ENCODE measurements around the gene EHMT1. TPM values are rescaled to one million over a fixed set of nuclear protein-coding genes. Genes with fewer than 3 reads are reported as not detected.

Gene EHMT1
- polyA plus RNA-seq, 3 donors, result 10.1 to 46.5 (median 15.0) TPM

GRCh38 chr9:137802521-137803243, 183.9 kb downstream of the EHMT1 start:
- Histone ChIP-seq H3K4me3 (replicated peaks in 1 of 3; ENCODE audit: low read depth in 2 of 3, low read length in 3 of 3) (no peak overlapping the region), H3K27me3 (ENCODE audit: control insufficient read depth in 2 of 2, insufficient read depth in 2 of 2, low read length in 2 of 2) (no peaks in the 10 kb centered on the region), H3K4me2 (replicated peaks; ENCODE audit: extremely low read depth, low read length, poor library complexity, severe bottlenecking) (no peak overlapping the region), H3K4me1 (ENCODE audit: control insufficient read depth in 1 of 2, insufficient read depth in 2 of 2, low read length in 2 of 2) (no peaks in the 10 kb centered on the region), H3K79me2 (ENCODE audit: insufficient read depth, low read length) (no peaks in the 10 kb centered on the region), H2AFZ (ENCODE audit: insufficient read depth, low read depth, low read length, poor library complexity, severe bottlenecking) (no peak overlapping the region), H4K20me1 (ENCODE audit: insufficient read depth, low read length) (no peaks in the 10 kb centered on the region), H3K27ac (ENCODE audit: low read depth in 1 of 2, low read length in 2 of 2) (no peak overlapping the region), H3K9me3 (replicated peaks in 1 of 2; ENCODE audit: control insufficient read depth in 1 of 2, insufficient read depth in 1 of 2, low read length in 2 of 2) (no peaks in the 10 kb centered on the region), H3K9ac (ENCODE audit: insufficient read depth, low read length, poor library complexity, severe bottlenecking) (no peak overlapping the region), H3K36me3 (replicated peaks in 1 of 2; ENCODE audit: control insufficient read depth in 1 of 2, insufficient read depth in 2 of 2, low read length in 2 of 2) (peaks cover 53 to 81% of the 10 kb centered on the region in 2 donors)
- Mint-ChIP-seq H3K9me3 (peaks cover 0 to 3% (median 0%) of the 10 kb centered on the region in 7 donors), H3K4me1 (no peaks in the 10 kb centered on the region), H3K27ac (no peak overlapping the region), H3K36me3 (peaks cover 78% of the 10 kb centered on the region in 2 donors), H3K27me3 (ENCODE audit: low read depth in 3 of 3) (peaks cover 0 to 2% (median 0%) of the 10 kb centered on the region in 3 donors), H3K4me3 (no peak overlapping the region)
- no peak for DNase-seq
- intact Hi-C loops (cut with micrococcal nuclease), result no loop called here
- TF ChIP-seq, protein P1, sequence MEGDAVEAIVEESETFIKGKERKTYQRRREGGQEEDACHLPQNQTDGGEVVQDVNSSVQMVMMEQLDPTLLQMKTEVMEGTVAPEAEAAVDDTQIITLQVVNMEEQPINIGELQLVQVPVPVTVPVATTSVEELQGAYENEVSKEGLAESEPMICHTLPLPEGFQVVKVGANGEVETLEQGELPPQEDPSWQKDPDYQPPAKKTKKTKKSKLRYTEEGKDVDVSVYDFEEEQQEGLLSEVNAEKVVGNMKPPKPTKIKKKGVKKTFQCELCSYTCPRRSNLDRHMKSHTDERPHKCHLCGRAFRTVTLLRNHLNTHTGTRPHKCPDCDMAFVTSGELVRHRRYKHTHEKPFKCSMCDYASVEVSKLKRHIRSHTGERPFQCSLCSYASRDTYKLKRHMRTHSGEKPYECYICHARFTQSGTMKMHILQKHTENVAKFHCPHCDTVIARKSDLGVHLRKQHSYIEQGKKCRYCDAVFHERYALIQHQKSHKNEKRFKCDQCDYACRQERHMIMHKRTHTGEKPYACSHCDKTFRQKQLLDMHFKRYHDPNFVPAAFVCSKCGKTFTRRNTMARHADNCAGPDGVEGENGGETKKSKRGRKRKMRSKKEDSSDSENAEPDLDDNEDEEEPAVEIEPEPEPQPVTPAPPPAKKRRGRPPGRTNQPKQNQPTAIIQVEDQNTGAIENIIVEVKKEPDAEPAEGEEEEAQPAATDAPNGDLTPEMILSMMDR (IDR thresholded peaks at IDR 0.05), result no peak
- 96% methylated on average over 15 of the region's 19 CpGs for WGBS (ENCODE audit: insufficient coverage)

- Mint-ChIP-seq H3K36me3 (peaks cover 68 to 75% of the 10 kb centered on the region in 2 donors), H3K9me3 (peaks cover 0 to 3% (median 0%) of the 10 kb centered on the region in 7 donors), H3K27me3 (ENCODE audit: low read depth in 3 of 3) (peaks cover 0 to 2% (median 0%) of the 10 kb centered on the region in 3 donors), H3K4me3 (no peak overlapping the region), H3K4me1 (peaks cover 2% of the 10 kb centered on the region), H3K27ac (no peak overlapping the region)
- Histone ChIP-seq H3K27me3 (ENCODE audit: control insufficient read depth in 2 of 2, insufficient read depth in 2 of 2, low read length in 2 of 2) (no peaks in the 10 kb centered on the region), H4K20me1 (ENCODE audit: insufficient read depth, low read length) (no peaks in the 10 kb centered on the region), H3K9ac (ENCODE audit: insufficient read depth, low read length, poor library complexity, severe bottlenecking) (no peak overlapping the region), H3K27ac (ENCODE audit: low read depth in 1 of 2, low read length in 2 of 2) (no peak overlapping the region), H3K36me3 (replicated peaks in 1 of 2; ENCODE audit: control insufficient read depth in 1 of 2, insufficient read depth in 2 of 2, low read length in 2 of 2) (peaks cover 42 to 76% of the 10 kb centered on the region in 2 donors), H3K4me2 (replicated peaks; ENCODE audit: extremely low read depth, low read length, poor library complexity, severe bottlenecking) (no peak overlapping the region), H2AFZ (ENCODE audit: insufficient read depth, low read depth, low read length, poor library complexity, severe bottlenecking) (no peak overlapping the region), H3K79me2 (ENCODE audit: insufficient read depth, low read length) (no peaks in the 10 kb centered on the region), H3K4me3 (replicated peaks in 1 of 3; ENCODE audit: low read depth in 2 of 3, low read length in 3 of 3) (no peak overlapping the region), H3K9me3 (replicated peaks in 1 of 2; ENCODE audit: control insufficient read depth in 1 of 2, insufficient read depth in 1 of 2, low read length in 2 of 2) (no peaks in the 10 kb centered on the region), H3K4me1 (ENCODE audit: control insufficient read depth in 1 of 2, insufficient read depth in 2 of 2, low read length in 2 of 2) (no peaks in the 10 kb centered on the region)
- DNase-seq, result peak in 1 of 3 donors; percentile 14
- 96% methylated on average over 14 of the region's 14 CpGs for whole genome bisulfite sequencing (ENCODE audit: insufficient coverage)
- TF ChIP-seq, protein P1 (IDR thresholded peaks at IDR 0.05), result no peak
- intact Hi-C loops (cut with micrococcal nuclease), result no loop called here
Measured at GRCh38 chr9:137804908-137805630, 186.3 kb downstream of the EHMT1 start.
